HEK293 (cell line): Measurements from ENCODE around the gene NSUN6.

ENCODE experiments used
- EGR2 ChIP-seq: fragments of 450-650 bp; formaldehyde crosslinking; IDR thresholded peaks from 2 replicates; pipeline ENCODE4 v1.5.1; 2016; ENCODE audit warnings: low read depth, missing biosample characterization, missing genetic modification characterization
- GLIS2 ChIP-seq: fragments of 450-650 bp; formaldehyde crosslinking; IDR thresholded peaks from 2 replicates; pipeline ENCODE4 v1.5.1; 2016; ENCODE audit warnings: missing biosample characterization, missing genetic modification characterization
- IKZF3 ChIP-seq: fragments of 450-650 bp; IDR thresholded peaks from 2 replicates; pipeline ENCODE4 v1.5.0; 2018; ENCODE audit warnings: missing biosample characterization, mild to moderate bottlenecking, missing genetic modification characterization, moderate library complexity
- KLF1 ChIP-seq: fragments of 450-650 bp; formaldehyde crosslinking; IDR thresholded peaks from 2 replicates; pipeline ENCODE4 v1.5.1; 2016; ENCODE audit warnings: missing biosample characterization, missing genetic modification characterization
- KLF10 ChIP-seq: fragments of 450-650 bp; IDR thresholded peaks from 2 replicates; pipeline ENCODE4 v1.5.1; 2018; ENCODE audit warnings: missing biosample characterization, mild to moderate bottlenecking, missing genetic modification characterization
- KLF7 ChIP-seq: fragments of 450-650 bp; formaldehyde crosslinking; IDR thresholded peaks from 2 replicates; pipeline ENCODE4 v1.5.1; 2016; ENCODE audit warnings: missing biosample characterization, missing genetic modification characterization, borderline replicate concordance
- KLF8 ChIP-seq: fragments of 450-650 bp; formaldehyde crosslinking; IDR thresholded peaks from 2 replicates; pipeline ENCODE4 v1.5.1; 2016; ENCODE audit warnings: missing biosample characterization, missing genetic modification characterization
- KLF9 ChIP-seq: fragments of 450-650 bp; formaldehyde crosslinking; IDR thresholded peaks from 2 replicates; pipeline ENCODE4 v1.5.1; 2016; ENCODE audit warnings: missing biosample characterization, missing genetic modification characterization, low read depth
- OSR2 ChIP-seq: fragments of 450-650 bp; formaldehyde crosslinking; IDR thresholded peaks from 2 replicates; pipeline ENCODE4 v1.5.1; 2016; ENCODE audit warnings: missing biosample characterization, missing genetic modification characterization
- PATZ1 ChIP-seq: fragments of 450-650 bp; formaldehyde crosslinking; IDR thresholded peaks from 2 replicates; pipeline ENCODE4 v1.5.1; 2016; ENCODE audit warnings: missing biosample characterization, missing genetic modification characterization
- PRDM10 ChIP-seq: fragments of 450-650 bp; formaldehyde crosslinking; IDR thresholded peaks from 2 replicates; pipeline ENCODE4 v1.5.1; 2016; ENCODE audit warnings: missing biosample characterization, missing genetic modification characterization
- SP3 ChIP-seq: fragments of 450-650 bp; formaldehyde crosslinking; IDR thresholded peaks from 2 replicates; pipeline ENCODE4 v1.5.1; 2016; ENCODE audit warnings: missing biosample characterization, missing genetic modification characterization
- TCF7L2 ChIP-seq: IDR thresholded peaks from 2 replicates; pipeline ENCODE4 v1.6.1; 2011; ENCODE audit warnings: low read depth, mild to moderate bottlenecking, inconsistent platforms, low read length, moderate library complexity, borderline replicate concordance
- ZBTB17 ChIP-seq: fragments of 450-650 bp; formaldehyde crosslinking; IDR thresholded peaks from 2 replicates; pipeline ENCODE4 v1.5.1; 2016; ENCODE audit warnings: missing biosample characterization, missing genetic modification characterization
- ZBTB48 ChIP-seq: fragments of 450-650 bp; formaldehyde crosslinking; IDR thresholded peaks from 2 replicates; pipeline ENCODE4 v1.5.1; 2016; ENCODE audit warnings: missing biosample characterization, missing genetic modification characterization
- ZBTB8A ChIP-seq: fragments of 450-650 bp; formaldehyde crosslinking; IDR thresholded peaks from 2 replicates; pipeline ENCODE4 v1.5.1; 2016; ENCODE audit warnings: missing biosample characterization, missing genetic modification characterization
- ZEB2 ChIP-seq: fragments of 450-650 bp; formaldehyde crosslinking; IDR thresholded peaks from 2 replicates; pipeline ENCODE4 v1.5.1; 2016; ENCODE audit warnings: missing biosample characterization, missing genetic modification characterization
- ZFP69B ChIP-seq: fragments of 450-650 bp; formaldehyde crosslinking; IDR thresholded peaks from 2 replicates; pipeline ENCODE4 v1.5.1; 2016; ENCODE audit warnings: missing biosample characterization, missing genetic modification characterization
- ZIC2 ChIP-seq: fragments of 450-650 bp; formaldehyde crosslinking; IDR thresholded peaks from 2 replicates; pipeline ENCODE4 v1.5.1; 2016; ENCODE audit warnings: missing biosample characterization, missing genetic modification characterization
- ZNF335 ChIP-seq: fragments of 450-650 bp; formaldehyde crosslinking; conservative IDR thresholded peaks from 2 replicates; pipeline ENCODE4 v1.5.1; 2016; ENCODE audit warnings: missing biosample characterization, missing genetic modification characterization
- ZNF449 ChIP-seq: fragments of 450-650 bp; formaldehyde crosslinking; IDR thresholded peaks from 2 replicates; pipeline ENCODE4 v1.5.1; 2017; ENCODE audit warnings: missing biosample characterization, mild to moderate bottlenecking, missing genetic modification characterization, moderate library complexity
- ZNF501 ChIP-seq: fragments of 450-650 bp; formaldehyde crosslinking; IDR thresholded peaks from 2 replicates; pipeline ENCODE4 v1.5.1; 2016; ENCODE audit warnings: missing biosample characterization, missing genetic modification characterization
- ZNF561 ChIP-seq: fragments of 450-650 bp; IDR thresholded peaks from 2 replicates; pipeline ENCODE4 v1.5.1; 2018; ENCODE audit warnings: missing biosample characterization, missing genetic modification characterization, borderline replicate concordance
- ZNF629 ChIP-seq: fragments of 450-650 bp; formaldehyde crosslinking; IDR thresholded peaks from 2 replicates; pipeline ENCODE4 v1.5.1; 2017; ENCODE audit warnings: missing biosample characterization, missing genetic modification characterization
- ZNF692 ChIP-seq: fragments of 450-650 bp; formaldehyde crosslinking; IDR thresholded peaks from 2 replicates; pipeline ENCODE4 v1.5.1; 2016; ENCODE audit warnings: missing biosample characterization, missing genetic modification characterization

The NSUN6 gene

GRCh38 chr10:18627452-18628018, 23.9 kb downstream of the NSUN6 start (continued):
- TF ChIP-seq KLF10 (tag by site-specific recombination) (peak; percentile 30; the same call in 1 of the 2 replicates), PATZ1 (peak; percentile 42), KLF1 (peak; percentile 76), IKZF3 (tag by site-specific recombination) (peak; percentile 87), ZNF561 (tag by site-specific recombination) (peak; percentile 75; the same call in 1 of the 2 replicates), ZBTB48 (tag by site-specific recombination) (peak; percentile 90), ZNF692 (tag by site-specific recombination) (peak; percentile 90), ZNF449 (tag by site-specific recombination) (0 out of 2 replicates have a peak, but pooled peaks have one; percentile 12), KLF7 (tag by site-specific recombination) (peak; percentile 71; the same call in 1 of the 2 replicates), ZEB2 (tag by site-specific recombination) (peak; percentile 69), ZFP69B (tag by site-specific recombination) (peak; percentile 94), PRDM10 (tag by site-specific recombination) (peak; percentile 49; the same call in 1 of the 2 replicates), ZBTB8A (peak; percentile 88), EGR2 (tag by site-specific recombination) (peak; percentile 80), GLIS2 (tag by site-specific recombination) (peak; percentile 57; the same call in 1 of the 2 replicates), OSR2 (tag by site-specific recombination) (peak; percentile 24; the same call in 1 of the 2 replicates), KLF9 (tag by site-specific recombination) (peak; percentile 15; the same call in 1 of the 2 replicates), ZNF629 (peak; percentile 63), KLF8 (tag by site-specific recombination) (0 out of 2 replicates have a peak, but pooled peaks have one; percentile 17), ZNF335 (tag by site-specific recombination) (peak; percentile 94), TCF7L2 (peak; percentile 65; the same call in 1 of the 2 replicates), SP3 (tag by site-specific recombination) (peak; percentile 36), ZNF501 (tag by site-specific recombination) (peak; percentile 64; the same call in 1 of the 2 replicates), ZIC2 (tag by site-specific recombination) (peak; percentile 49; the same call in 1 of the 2 replicates), ZBTB17 (tag by site-specific recombination) (peak; percentile 62; the same call in 1 of the 2 replicates)
